HG02610 (cell line): ENCODE data around the gene LMF2.

Experiments used
- ATAC-seq: cut with Tn5 transposase; IDR thresholded peaks from one replicate; pipeline ENCODE4 v1.9.1; 2021; ENCODE audit warnings: mild to moderate bottlenecking, moderate library complexity; ENCODE audit not compliant: unreplicated experiment

The LMF2 gene

GRCh38 chr22:50507421-50507990 is at the start of gene LMF2:
LMF2 (minus strand) TSS chr22:50507702; CDS start chr22:50507675, 27 bp downstream.
- ATAC-seq = peak; percentile 65

GRCh38 chr22:50556703-50557102 is 49.2 kb upstream of the LMF2 start:
- no peak for ATAC-seq

GRCh38 chr22:50553310-50553709 is 45.8 kb upstream of the LMF2 start:
- ATAC-seq = no peak

GRCh38 chr22:50551160-50551752 is 43.8 kb upstream of the LMF2 start:
- no peak for ATAC-seq

- ATAC-seq = no peak
Measured at GRCh38 chr22:50550395-50550794, 42.9 kb upstream of the LMF2 start.

- no peak for ATAC-seq
Measured at GRCh38 chr22:50548921-50549790, 41.7 kb upstream of the LMF2 start.

- ATAC-seq = no peak
Measured at GRCh38 chr22:50548040-50548920, 40.8 kb upstream of the LMF2 start.

- ATAC-seq = no peak
Measured at GRCh38 chr22:50547263-50547985, 39.9 kb upstream of the LMF2 start.

- no peak for ATAC-seq
Measured at GRCh38 chr22:50546326-50547262, 39.1 kb upstream of the LMF2 start.

- ATAC-seq = no peak
Measured at GRCh38 chr22:50545522-50546325, 38.2 kb upstream of the LMF2 start, which contains the start of gene KLHDC7B. KLHDC7B (plus strand) TSS chr22:50545899; CDS start chr22:50546244, 345 bp downstream.

- ATAC-seq = no peak
Measured at GRCh38 chr22:50544746-50545253, 37.3 kb upstream of the LMF2 start.

GRCh38 chr22:50544078-50544745 is 36.7 kb upstream of the LMF2 start:
- no peak for ATAC-seq

GRCh38 chr22:50542416-50542927 is 35.0 kb upstream of the LMF2 start:
- ATAC-seq = peak; percentile 30

- ATAC-seq = peak; percentile 20
Measured at GRCh38 chr22:50541667-50542026, 34.1 kb upstream of the LMF2 start.

GRCh38 chr22:50540381-50540780 is 32.9 kb upstream of the LMF2 start:
- ATAC-seq = no peak

GRCh38 chr22:50537765-50538164 is 30.3 kb upstream of the LMF2 start:
- no peak for ATAC-seq

GRCh38 chr22:50536226-50536625 is 28.7 kb upstream of the LMF2 start:
- ATAC-seq = no peak
